ENCODE data around the gene EVPLL.
A peak's percentile ranks its signal among the peaks of the same experiment; 100 is the strongest.
"Not testable (repeated sequence)": the region's sequence is repeated elsewhere in the genome, so short reads cannot be mapped to it uniquely, and the experiment has no call there.

The EVPLL gene

GRCh38 chr17:18382441-18383078 lies 5.0 kb downstream of the EVPLL start:
- no peak overlapping the region for H3K9ac ChIP-seq (ENCODE audit: insufficient read length)
- no peaks in the 10 kb centered on the region for H3K36me3 ChIP-seq (ENCODE audit: insufficient read depth, low read length)
- TF ChIP-seq EZH2 (IDR thresholded peaks at IDR 0.05) (no peak), FOXP2 (optimal IDR thresholded peaks at IDR 0.05; ENCODE audit: control extremely low read depth, extremely low read length, insufficient read depth) (no peak), POLR2AphosphoS5 (IDR thresholded peaks at IDR 0.05; ENCODE audit: borderline replicate concordance, low read depth, low read length) (no peak)
- H3K27ac ChIP-seq, result no peak overlapping the region
- H3K9me3 ChIP-seq (ENCODE audit: low read depth, low read length), result no peaks in the 10 kb centered on the region
- no peak overlapping the region for H3K4me3 ChIP-seq
- DNase-seq (ENCODE audit: low read depth, low spot score), result no peak

DNA sequence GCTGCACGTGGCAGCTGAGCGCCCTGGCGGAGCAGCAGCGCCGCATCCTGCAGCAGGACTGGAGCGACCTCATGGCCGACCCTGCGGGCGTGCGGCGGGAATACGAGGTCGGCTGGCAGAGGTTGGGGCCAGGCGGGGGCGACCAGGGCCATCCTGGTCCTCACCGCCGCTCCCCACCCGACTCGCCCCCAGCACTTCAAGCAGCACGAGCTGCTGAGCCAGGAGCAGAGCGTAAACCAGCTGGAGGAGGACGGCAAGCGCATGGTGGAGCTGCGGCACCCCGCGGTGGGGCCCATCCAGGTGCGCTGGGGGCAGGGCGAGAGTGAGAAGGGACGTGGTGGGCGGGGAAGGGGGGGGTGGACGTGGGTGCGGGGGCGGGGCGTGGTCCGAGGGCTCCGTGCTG lies 5.5 kb downstream of the EVPLL start:
- H3K27ac ChIP-seq; H3K9ac ChIP-seq (ENCODE audit: insufficient read length); H3K36me3 ChIP-seq (ENCODE audit: insufficient read depth, low read length); H3K4me3 ChIP-seq; H3K9me3 ChIP-seq (ENCODE audit: low read depth, low read length); DNase-seq (ENCODE audit: low read depth, low spot score): not testable (repeated sequence)

DNA sequence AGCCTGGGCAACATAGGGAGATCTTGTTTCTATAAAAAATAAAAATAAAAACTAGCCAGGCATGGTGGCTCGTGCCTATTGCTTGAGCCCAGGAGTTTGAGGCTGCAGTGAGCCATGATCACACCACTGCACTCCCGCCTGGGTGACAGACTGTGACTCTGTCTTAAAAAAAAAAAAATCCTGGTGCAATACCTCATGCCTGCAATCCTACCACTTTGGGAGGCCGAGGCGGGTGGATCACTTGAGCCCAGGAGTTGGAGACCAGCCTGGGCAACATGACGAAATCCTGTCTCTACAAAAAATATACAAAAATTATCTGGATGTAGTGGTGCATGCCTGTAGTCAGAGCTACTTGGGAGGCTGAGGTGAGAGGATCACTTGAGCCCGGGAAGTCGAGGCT lies 6.7 kb downstream of the EVPLL start:
- not testable (repeated sequence) for DNase-seq (ENCODE audit: low read depth, low spot score); H3K9ac ChIP-seq (ENCODE audit: insufficient read length); H3K36me3 ChIP-seq (ENCODE audit: insufficient read depth, low read length); H3K4me3 ChIP-seq; H3K9me3 ChIP-seq (ENCODE audit: low read depth, low read length); H3K27ac ChIP-seq

- H3K27ac ChIP-seq; H3K9ac ChIP-seq (ENCODE audit: insufficient read length); H3K4me3 ChIP-seq; H3K9me3 ChIP-seq (ENCODE audit: low read depth, low read length); H3K36me3 ChIP-seq (ENCODE audit: insufficient read depth, low read length); DNase-seq (ENCODE audit: low read depth, low spot score): not testable (repeated sequence)
Measured at GRCh38 chr17:18387583-18387982, 10.0 kb downstream of the EVPLL start.

GRCh38 chr17:18388266-18388665 lies 10.7 kb downstream of the EVPLL start:
- H3K4me3 ChIP-seq; H3K36me3 ChIP-seq (ENCODE audit: insufficient read depth, low read length); H3K9me3 ChIP-seq (ENCODE audit: low read depth, low read length); H3K9ac ChIP-seq (ENCODE audit: insufficient read length); DNase-seq (ENCODE audit: low read depth, low spot score); H3K27ac ChIP-seq: not testable (repeated sequence)

DNA sequence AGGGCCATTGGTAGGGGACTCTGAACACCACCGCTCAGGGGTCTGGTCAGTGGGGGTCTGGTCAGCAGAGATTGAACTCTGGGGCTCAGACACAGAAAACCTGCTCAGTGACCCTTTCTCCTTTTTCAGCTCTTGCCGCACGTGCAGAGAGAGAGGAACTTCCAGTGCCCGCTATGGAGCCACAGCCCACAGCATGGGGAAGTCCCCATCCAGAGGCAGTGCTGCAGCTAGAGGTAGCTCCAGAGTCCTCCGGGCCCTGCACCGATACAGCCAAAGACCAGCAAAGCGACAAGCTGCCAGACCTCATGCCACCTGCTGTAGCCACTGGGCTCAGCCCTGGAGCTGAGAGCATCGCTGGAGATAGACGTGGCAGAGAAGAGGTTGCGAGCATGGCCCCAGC lies 11.2 kb downstream of the EVPLL start:
- H3K9ac ChIP-seq (ENCODE audit: insufficient read length); H3K4me3 ChIP-seq; H3K36me3 ChIP-seq (ENCODE audit: insufficient read depth, low read length); H3K9me3 ChIP-seq (ENCODE audit: low read depth, low read length); H3K27ac ChIP-seq; DNase-seq (ENCODE audit: low read depth, low spot score): not testable (repeated sequence)

DNA sequence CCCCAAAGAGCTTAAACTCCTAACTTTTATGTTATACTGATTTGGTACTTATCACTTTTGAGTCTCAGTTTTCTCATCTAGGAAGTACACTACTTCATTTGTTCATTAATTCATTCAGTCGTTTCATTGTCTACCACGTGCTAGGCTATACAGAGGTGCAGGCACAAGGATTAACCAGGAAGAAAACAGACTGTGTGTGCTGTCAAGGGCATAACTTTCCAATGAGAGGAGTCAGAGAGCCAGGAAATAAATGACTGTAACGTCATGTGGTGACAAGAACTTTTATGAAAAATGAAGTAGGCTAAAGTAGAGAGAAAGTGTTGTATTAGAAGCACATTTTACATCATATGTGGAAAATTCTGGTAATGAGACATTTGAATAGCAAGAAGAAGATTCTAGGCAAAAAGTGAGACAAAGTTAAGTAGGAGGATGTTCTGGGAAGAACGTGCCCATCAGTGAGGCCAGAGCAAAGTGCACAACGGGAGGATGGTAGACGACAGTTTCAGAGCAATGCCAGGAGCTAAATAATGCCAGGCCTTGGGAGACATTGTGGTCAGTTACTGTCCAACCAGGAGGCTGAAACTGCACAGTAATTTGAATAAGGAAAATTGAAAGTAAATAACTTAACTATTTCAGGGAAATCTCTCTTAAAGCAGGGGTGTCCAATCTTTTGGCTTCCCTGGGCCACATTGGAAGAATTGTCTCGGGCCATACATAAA lies 24.5 kb downstream of the EVPLL start:
- not testable (repeated sequence) for H3K4me3 ChIP-seq; DNase-seq (ENCODE audit: low read depth, low spot score); H3K36me3 ChIP-seq (ENCODE audit: insufficient read depth, low read length); H3K9ac ChIP-seq (ENCODE audit: insufficient read length); H3K27ac ChIP-seq; H3K9me3 ChIP-seq (ENCODE audit: low read depth, low read length)

GRCh38 chr17:18403166-18403565 lies 25.6 kb downstream of the EVPLL start:
- H3K9me3 ChIP-seq (ENCODE audit: low read depth, low read length); DNase-seq (ENCODE audit: low read depth, low spot score); H3K27ac ChIP-seq; H3K36me3 ChIP-seq (ENCODE audit: insufficient read depth, low read length); H3K4me3 ChIP-seq; H3K9ac ChIP-seq (ENCODE audit: insufficient read length): not testable (repeated sequence)

GRCh38 chr17:18403604-18404003 lies 26.0 kb downstream of the EVPLL start:
- not testable (repeated sequence) for DNase-seq (ENCODE audit: low read depth, low spot score); H3K9me3 ChIP-seq (ENCODE audit: low read depth, low read length); H3K36me3 ChIP-seq (ENCODE audit: insufficient read depth, low read length); H3K27ac ChIP-seq; H3K4me3 ChIP-seq; H3K9ac ChIP-seq (ENCODE audit: insufficient read length)

DNA sequence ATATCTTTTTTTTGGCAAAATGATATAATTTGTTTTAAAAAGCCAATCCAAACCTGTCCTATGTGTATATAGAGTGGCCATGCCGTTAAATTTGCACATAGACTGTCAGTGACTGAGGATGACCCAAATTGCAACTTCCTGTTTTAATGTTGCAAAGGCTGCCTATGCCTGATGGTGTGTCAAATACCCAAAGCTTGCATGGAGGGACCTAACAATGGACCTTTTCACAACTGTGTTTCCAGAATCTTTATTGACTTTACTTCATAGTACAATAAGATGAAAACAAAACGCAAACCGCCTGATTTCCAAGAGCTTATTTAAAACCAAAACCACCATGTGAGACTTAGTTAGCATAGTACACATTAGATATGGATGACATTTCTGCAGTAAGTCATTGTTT lies 31.3 kb downstream of the EVPLL start:
- not testable (repeated sequence) for H3K4me3 ChIP-seq; H3K9ac ChIP-seq (ENCODE audit: insufficient read length)

GRCh38 chr17:18409321-18409720 lies 31.7 kb downstream of the EVPLL start:
- H3K4me3 ChIP-seq; H3K9ac ChIP-seq (ENCODE audit: insufficient read length); H3K36me3 ChIP-seq (ENCODE audit: insufficient read depth, low read length); H3K9me3 ChIP-seq (ENCODE audit: low read depth, low read length); H3K27ac ChIP-seq; DNase-seq (ENCODE audit: low read depth, low spot score): not testable (repeated sequence)

More for the DNA sequence above, 31.3 kb downstream of the EVPLL start:
- H3K9me3 ChIP-seq (ENCODE audit: low read depth, low read length); DNase-seq (ENCODE audit: low read depth, low spot score); H3K27ac ChIP-seq; H3K36me3 ChIP-seq (ENCODE audit: insufficient read depth, low read length): not testable (repeated sequence)

DNA sequence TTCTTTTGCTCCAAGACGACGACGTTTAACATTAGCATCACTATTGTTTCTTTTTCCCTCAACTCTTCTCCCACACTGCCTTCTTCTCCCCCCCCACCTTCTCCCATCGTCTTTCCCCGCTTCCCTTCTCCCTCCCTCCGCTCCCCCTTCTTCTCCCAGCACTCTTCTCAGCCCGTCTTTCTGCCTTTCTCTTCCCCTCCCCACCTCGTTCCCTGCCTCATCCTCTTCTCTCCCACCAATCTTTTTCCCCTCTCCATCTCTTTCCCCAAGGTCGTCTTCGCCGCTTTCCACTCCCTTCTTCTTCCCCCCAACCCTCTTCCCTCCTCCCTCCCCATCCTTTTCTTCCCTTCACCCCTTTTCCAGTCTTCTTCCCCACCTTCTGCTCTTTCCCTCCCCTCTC lies 33.2 kb downstream of the EVPLL start:
- DNase-seq (ENCODE audit: low read depth, low spot score); H3K36me3 ChIP-seq (ENCODE audit: insufficient read depth, low read length); H3K27ac ChIP-seq; H3K9ac ChIP-seq (ENCODE audit: insufficient read length); H3K9me3 ChIP-seq (ENCODE audit: low read depth, low read length): not testable (repeated sequence)
- H3K4me3 ChIP-seq, result peak overlapping the region; percentile 75

DNA sequence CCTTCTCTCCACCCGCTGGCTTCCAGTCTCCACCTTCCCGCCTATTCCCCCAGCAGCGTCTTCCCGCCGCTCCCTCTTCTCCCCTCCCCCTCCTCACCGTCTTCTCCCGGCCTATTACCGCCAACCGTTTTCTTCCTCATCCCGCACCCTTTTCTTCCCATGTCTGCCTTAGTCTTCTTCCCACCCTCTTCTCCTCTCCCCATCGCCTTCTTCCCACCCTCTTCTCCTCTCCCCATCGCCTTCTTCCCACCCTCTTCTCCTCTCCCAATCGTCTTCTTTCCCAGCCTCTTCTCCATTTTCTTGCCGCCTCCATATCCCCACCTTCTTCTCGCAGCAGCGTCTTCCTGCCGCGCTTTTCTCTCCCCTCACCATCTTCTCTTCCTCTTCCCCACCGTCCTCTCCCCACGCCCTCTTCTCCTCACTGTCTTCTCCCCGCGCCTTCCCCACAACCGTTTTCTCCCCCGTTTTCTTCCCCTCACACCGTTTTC lies 33.8 kb downstream of the EVPLL start:
- Histone ChIP-seq H3K4me3 (peak overlapping the region; percentile 79), H3K9ac (ENCODE audit: insufficient read length) (peak overlapping the region; percentile 76), H3K27ac (peak overlapping the region; percentile 94)
- H3K9me3 ChIP-seq (ENCODE audit: low read depth, low read length); DNase-seq (ENCODE audit: low read depth, low spot score); H3K36me3 ChIP-seq (ENCODE audit: insufficient read depth, low read length): not testable (repeated sequence)

GRCh38 chr17:18412001-18412538 lies 34.5 kb downstream of the EVPLL start:
- DNase-seq (ENCODE audit: low read depth, low spot score); H3K36me3 ChIP-seq (ENCODE audit: insufficient read depth, low read length); H3K9me3 ChIP-seq (ENCODE audit: low read depth, low read length): not testable (repeated sequence)
- H3K4me3 ChIP-seq, result peak overlapping the region; percentile 79
- H3K9ac ChIP-seq (ENCODE audit: insufficient read length), result peak overlapping the region; percentile 76
- H3K27ac ChIP-seq, result peak overlapping the region; percentile 94
